B cell (primary cell): ENCODE data around the gene SHC3.

Experiments used
- EZH2 ChIP-seq: IDR thresholded peaks from 2 replicates; pipeline ENCODE4 v1.6.1; 2012; ENCODE audit warnings: borderline replicate concordance, low read depth, mild to moderate bottlenecking, moderate library complexity, low read length; ENCODE audit not compliant: insufficient read depth, poor library complexity, severe bottlenecking
- TF ChIP-seq, protein P1 (sequence below): fragments of 200-600 bp; IDR thresholded peaks from one replicate; pipeline ENCODE4 v1.8.0; 2022; ENCODE audit warnings: antibody characterized with exemption, mild to moderate bottlenecking

DNA sequence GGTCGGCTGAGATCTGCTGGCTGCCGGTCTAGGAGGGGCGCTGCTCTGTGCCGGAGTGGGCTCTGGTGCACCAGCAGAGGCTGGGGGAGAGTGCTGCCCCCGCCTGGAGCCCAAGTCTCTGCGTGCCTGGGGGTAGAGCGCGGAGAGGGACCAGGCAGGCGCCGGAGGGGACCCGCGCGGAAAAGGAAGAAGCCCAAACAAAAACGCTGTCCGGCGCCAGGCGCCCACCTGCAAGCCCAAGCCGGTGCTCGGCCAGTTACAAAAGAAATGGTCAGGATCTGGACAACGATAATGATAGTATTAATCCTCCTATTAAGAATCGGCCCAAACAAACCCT is 187.9 kb downstream of the SHC3 start:
- TF ChIP-seq, protein P1, sequence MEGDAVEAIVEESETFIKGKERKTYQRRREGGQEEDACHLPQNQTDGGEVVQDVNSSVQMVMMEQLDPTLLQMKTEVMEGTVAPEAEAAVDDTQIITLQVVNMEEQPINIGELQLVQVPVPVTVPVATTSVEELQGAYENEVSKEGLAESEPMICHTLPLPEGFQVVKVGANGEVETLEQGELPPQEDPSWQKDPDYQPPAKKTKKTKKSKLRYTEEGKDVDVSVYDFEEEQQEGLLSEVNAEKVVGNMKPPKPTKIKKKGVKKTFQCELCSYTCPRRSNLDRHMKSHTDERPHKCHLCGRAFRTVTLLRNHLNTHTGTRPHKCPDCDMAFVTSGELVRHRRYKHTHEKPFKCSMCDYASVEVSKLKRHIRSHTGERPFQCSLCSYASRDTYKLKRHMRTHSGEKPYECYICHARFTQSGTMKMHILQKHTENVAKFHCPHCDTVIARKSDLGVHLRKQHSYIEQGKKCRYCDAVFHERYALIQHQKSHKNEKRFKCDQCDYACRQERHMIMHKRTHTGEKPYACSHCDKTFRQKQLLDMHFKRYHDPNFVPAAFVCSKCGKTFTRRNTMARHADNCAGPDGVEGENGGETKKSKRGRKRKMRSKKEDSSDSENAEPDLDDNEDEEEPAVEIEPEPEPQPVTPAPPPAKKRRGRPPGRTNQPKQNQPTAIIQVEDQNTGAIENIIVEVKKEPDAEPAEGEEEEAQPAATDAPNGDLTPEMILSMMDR: no peak
- no peak for TF ChIP-seq EZH2
